T-cell (primary cell): Measurements from ENCODE around the gene CST4. TPM values are rescaled to one million over a fixed set of nuclear protein-coding genes. Genes with fewer than 3 reads are reported as not detected.

Experiments used
- ATAC-seq, 4 experiments: fragments of 200-7000 bp in 3 of 4; fragments of 150-1000 bp in 1 of 4; cut with Tn5 transposase; replicated peaks in 1 of 4; 1 replicate in 3 of 4; 2 replicates in 1 of 4; pipeline ENCODE4 v1.10.0; 2021; ENCODE audit warnings: moderate library complexity in 3 of 4, mild to moderate bottlenecking in 2 of 4, moderate number of reproducible peaks in 1 of 4
- CTCF ChIA-PET, 2 donors: fragments of 300-600 bp; sonication (Branson Sonifier 250); formaldehyde crosslinking; loops; one replicate each; lab custom pipeline; 2022; ENCODE audit warnings: antibody characterized with exemption in 2 of 2; lab: Charles Lee
- POLR2A ChIA-PET, 2 donors: fragments of 300-600 bp; sonication (Branson Sonifier 250); formaldehyde crosslinking; loops; one replicate each; lab custom pipeline; 2022; ENCODE audit warnings: antibody characterized with exemption in 2 of 2; lab: Charles Lee
- DNase-seq, 35 experiments: peaks; one replicate each; pipeline versions ENCODE4 v3.0.0 to v3.0.0-alpha.2; 2013 to 2023
- H3K27ac ChIP-seq: one replicate; pipeline ENCODE4 v1.5.1; 2013; ENCODE audit warnings: low read length
- H3K27me3 ChIP-seq, 2 experiments: replicated peaks in 1 of 2; 1 replicate in 1 of 2; 2 replicates in 1 of 2; pipeline versions ENCODE4 v1.6.1 to v1.7.0; 2013; ENCODE audit warnings: low read length in 1 of 2, mixed read lengths in 1 of 2; ENCODE audit not compliant: control insufficient read depth in 2 of 2, insufficient read depth in 2 of 2; ENCODE audit errors: extremely low read depth in 1 of 2
- H3K36me3 ChIP-seq, 2 donors: 1 replicate in 1 of 2; 2 replicates in 1 of 2; pipeline versions ENCODE4 v1.6.1 to v1.7.0; 2013; ENCODE audit warnings: low read length in 1 of 2; ENCODE audit not compliant: control insufficient read depth in 2 of 2, insufficient read depth in 1 of 2; ENCODE audit errors: extremely low read depth in 1 of 2
- H3K4me1 ChIP-seq, 2 experiments: 1 replicate in 1 of 2; 2 replicates in 1 of 2; pipeline versions ENCODE4 v1.6.1 to v1.7.0; 2013; ENCODE audit warnings: low read length in 2 of 2, mixed read lengths in 1 of 2; ENCODE audit not compliant: insufficient read depth in 2 of 2, control insufficient read depth in 1 of 2; ENCODE audit errors: extremely low read depth in 1 of 2
- H3K4me3 ChIP-seq, 2 donors: 1 replicate in 1 of 2; 2 replicates in 1 of 2; pipeline versions ENCODE4 v1.5.1 to v1.7.0; 2013; ENCODE audit warnings: mild to moderate bottlenecking in 2 of 2, low read length in 1 of 2, moderate library complexity in 1 of 2; ENCODE audit not compliant: control insufficient read depth in 1 of 2; ENCODE audit errors: extremely low read depth in 1 of 2
- H3K9me3 ChIP-seq: 2 replicates; pipeline ENCODE4 v1.7.0; 2013
- H3K27ac Mint-ChIP-seq, 2 donors: one replicate each; pipeline ENCODE4 v1.8.0; 2020 to 2021; ENCODE audit warnings: mild to moderate bottlenecking in 2 of 2, mixed read lengths in 2 of 2
- H3K27me3 Mint-ChIP-seq, 2 donors: one replicate each; pipeline ENCODE4 v1.8.0; 2021 to 2022; ENCODE audit warnings: mixed read lengths in 2 of 2
- H3K36me3 Mint-ChIP-seq: one replicate; pipeline ENCODE4 v1.8.0; 2021; ENCODE audit warnings: mixed read lengths
- H3K4me1 Mint-ChIP-seq, 3 donors: one replicate each; pipeline ENCODE4 v1.8.0; 2020 to 2022; ENCODE audit warnings: mixed read lengths in 3 of 3, mild to moderate bottlenecking in 1 of 3
- H3K4me3 Mint-ChIP-seq, 3 donors: one replicate each; pipeline ENCODE4 v1.8.0; 2020 to 2022; ENCODE audit warnings: mild to moderate bottlenecking in 3 of 3, mixed read lengths in 3 of 3, moderate library complexity in 3 of 3
- H3K9me3 Mint-ChIP-seq, 3 donors: one replicate each; pipeline ENCODE4 v1.8.0; 2020 to 2022; ENCODE audit warnings: mixed read lengths in 3 of 3
- WGBS: methylation state at CpG from one replicate; pipeline ENCODE4 v1.1.5; 2013; ENCODE audit warnings: missing lambda C conversion rate; ENCODE audit not compliant: insufficient coverage; 5-methylcytosine and 5-hydroxymethylcytosine counted together
- total RNA-seq, 35 experiments: library from RNA in 6 of 35; stranded (reverse) in 6 of 35; fragments of 120-200 nt in 1 of 35; gene quantifications; one replicate each; pipeline versions ENCODE4 v1.2.1 to v1.2.4 and lab custom pipeline; 2013 to 2026

Gene CST4
- total RNA-seq, 5 donors from 2014 or later (not counting 1 experiment from before 2014, with no cell fraction given): not detected

GRCh38 chr20:23640018-23640601, 48.7 kb downstream of the CST4 start:
- H3K9me3 Mint-ChIP-seq: no peaks in the 10 kb centered on the region
- peaks cover 8 to 15% (median 9%) of the 10 kb centered on the region in 3 donors for H3K4me1 Mint-ChIP-seq
- WGBS: 84% methylated on average over 5 of the region's 8 CpGs
- POLR2A ChIA-PET: no interaction called here
- ATAC-seq (no peak), DNase-seq (no peak)
- CTCF ChIA-PET: no interaction called here
- no peaks in the 10 kb centered on the region for H3K36me3 ChIP-seq
- H3K27me3 Mint-ChIP-seq: peaks cover 19 to 36% of the 10 kb centered on the region in 2 donors
- no peak overlapping the region for H3K4me3 Mint-ChIP-seq
- H3K36me3 Mint-ChIP-seq: no peaks in the 10 kb centered on the region
- peaks cover 0 to 40% of the 10 kb centered on the region in 2 experiments for H3K27me3 ChIP-seq
- H3K27ac Mint-ChIP-seq: no peak overlapping the region
- H3K4me3 ChIP-seq: no peak overlapping the region
- no peak overlapping the region for H3K27ac ChIP-seq
- H3K4me1 ChIP-seq: no peaks in the 10 kb centered on the region
- no peaks in the 10 kb centered on the region for H3K9me3 ChIP-seq

GRCh38 chr20:23639490-23639958, 49.3 kb downstream of the CST4 start:
- WGBS: 91% methylated on average over 4 of the region's 8 CpGs
- no peaks in the 10 kb centered on the region for H3K36me3 ChIP-seq
- peaks cover 23 to 36% of the 10 kb centered on the region in 2 donors for H3K27me3 Mint-ChIP-seq
- H3K9me3 Mint-ChIP-seq: no peaks in the 10 kb centered on the region
- H3K4me1 Mint-ChIP-seq: peaks cover 8 to 15% (median 9%) of the 10 kb centered on the region in 3 donors
- H3K36me3 Mint-ChIP-seq: no peaks in the 10 kb centered on the region
- no peak for ATAC-seq
- CTCF ChIA-PET: no interaction called here
- H3K27ac ChIP-seq: no peak overlapping the region
- H3K4me3 Mint-ChIP-seq: no peak overlapping the region
- H3K9me3 ChIP-seq: no peaks in the 10 kb centered on the region
- no peak for DNase-seq
- no peaks in the 10 kb centered on the region for H3K4me1 ChIP-seq
- POLR2A ChIA-PET: no interaction called here
- H3K27ac Mint-ChIP-seq: no peak overlapping the region
- H3K27me3 ChIP-seq: peaks cover 0 to 40% of the 10 kb centered on the region in 2 experiments
- H3K4me3 ChIP-seq: no peak overlapping the region

DNA sequence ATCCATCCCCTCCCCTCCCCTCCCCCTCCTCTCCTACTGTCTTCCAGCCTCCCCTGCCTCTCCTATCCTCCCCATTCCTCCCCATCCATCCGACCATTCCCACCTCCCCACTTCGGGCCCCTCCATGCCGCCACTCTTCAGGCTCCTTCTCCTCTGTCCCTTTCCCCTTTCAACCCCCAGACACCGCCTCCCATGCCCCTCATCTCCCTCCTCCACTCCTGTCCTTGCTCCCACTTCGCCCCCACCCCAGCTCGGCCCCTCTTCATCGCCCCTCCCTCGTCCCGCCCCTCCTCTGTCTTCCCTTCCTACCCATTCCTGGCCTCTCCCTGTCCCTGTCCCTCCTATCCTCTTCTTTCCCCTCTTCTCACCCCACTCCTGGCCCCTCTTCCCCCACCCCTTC, 50.5 kb downstream of the CST4 start:
- POLR2A ChIA-PET: no interaction called here
- Mint-ChIP-seq H3K27ac (no peak overlapping the region), H3K9me3 (no peaks in the 10 kb centered on the region)

GRCh38 chr20:23637282-23638221, 51.3 kb downstream of the CST4 start, which contains the start of gene CST3:
TSS of gene CST3 (minus strand) at chr20:23637955. CDS start at chr20:23637862, 93 bp downstream.
- Mint-ChIP-seq H3K36me3 (no peaks in the 10 kb centered on the region), H3K4me1 (peaks cover 5 to 7% (median 6%) of the 10 kb centered on the region in 3 donors), H3K27ac (peak within 1 kb of the TSS in 1 of 2 donors; percentile 52), H3K4me3 (peak within 1 kb of the TSS; percentile 43 to 60 (median 56)), H3K27me3 (peaks cover 24 to 38% of the 10 kb centered on the region in 2 donors), H3K9me3 (no peaks in the 10 kb centered on the region)
- WGBS: 3% methylated on average over 86 of the region's 92 CpGs
- ChIA-PET POLR2A (no interaction called here), CTCF (no interaction called here)
- no peak within 1 kb of the TSS for H3K27ac ChIP-seq
- H3K27me3 ChIP-seq: peaks cover 0 to 40% of the 10 kb centered on the region in 2 experiments
- H3K36me3 ChIP-seq: no peaks in the 10 kb centered on the region
- H3K4me1 ChIP-seq: no peaks in the 10 kb centered on the region
- ATAC-seq (no peak), DNase-seq (no peak)
- H3K4me3 ChIP-seq: peak within 1 kb of the TSS; percentile 17 to 58
- H3K9me3 ChIP-seq: no peaks in the 10 kb centered on the region

More for the DNA sequence above, 50.5 kb downstream of the CST4 start:
- ATAC-seq: no peak
- H3K27ac ChIP-seq: no peak overlapping the region
- H3K4me3 ChIP-seq: no peak overlapping the region
- WGBS: 60% methylated on average over 8 of the region's 9 CpGs
- peaks cover 24 to 38% of the 10 kb centered on the region in 2 donors for H3K27me3 Mint-ChIP-seq
- DNase-seq: no peak
- H3K4me3 Mint-ChIP-seq: no peak overlapping the region
- H3K9me3 ChIP-seq: no peaks in the 10 kb centered on the region
- H3K36me3 ChIP-seq: no peaks in the 10 kb centered on the region
- no peaks in the 10 kb centered on the region for H3K36me3 Mint-ChIP-seq
- no peaks in the 10 kb centered on the region for H3K4me1 ChIP-seq
- H3K27me3 ChIP-seq: peaks cover 0 to 40% of the 10 kb centered on the region in 2 experiments
- peaks cover 5 to 9% (median 7%) of the 10 kb centered on the region in 3 donors for H3K4me1 Mint-ChIP-seq
- CTCF ChIA-PET: no interaction called here

DNA sequence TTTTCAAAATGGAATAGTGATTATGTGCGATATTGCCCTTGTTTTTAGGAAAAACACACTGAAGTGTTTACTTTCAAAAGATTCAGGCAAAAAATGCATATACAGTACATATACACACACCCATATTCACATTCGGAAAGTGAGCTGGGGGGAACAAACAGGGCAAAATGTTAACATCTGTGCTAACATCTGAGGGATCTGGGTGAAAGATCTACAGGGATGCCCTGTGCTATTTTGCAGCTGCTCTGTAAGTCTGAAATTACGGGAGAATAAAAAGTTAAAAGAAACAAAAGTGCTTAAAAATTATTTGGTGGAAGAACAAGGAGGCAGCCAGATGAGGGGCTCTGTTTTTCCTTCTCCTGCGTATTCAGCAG, 51.9 kb downstream of the CST4 start:
- Mint-ChIP-seq H3K4me1 (peaks cover 5 to 7% (median 6%) of the 10 kb centered on the region in 3 donors), H3K27ac (peak overlapping the region in 1 of 2 donors; percentile 52), H3K4me3 (peak overlapping the region; percentile 43 to 60 (median 56)), H3K9me3 (no peaks in the 10 kb centered on the region), H3K27me3 (peaks cover 24 to 38% of the 10 kb centered on the region in 2 donors), H3K36me3 (no peaks in the 10 kb centered on the region)
- no peaks in the 10 kb centered on the region for H3K4me1 ChIP-seq
- ATAC-seq (no peak), DNase-seq (no peak)
- 41% methylated on average over 2 of the region's 4 CpGs for WGBS
- H3K4me3 ChIP-seq: peak overlapping the region; percentile 17 to 58
- peaks cover 0 to 37% of the 10 kb centered on the region in 2 experiments for H3K27me3 ChIP-seq
- H3K36me3 ChIP-seq: no peaks in the 10 kb centered on the region
- POLR2A ChIA-PET: no interaction called here
- no peaks in the 10 kb centered on the region for H3K9me3 ChIP-seq
- CTCF ChIA-PET: no interaction called here
- no peak overlapping the region for H3K27ac ChIP-seq

DNA sequence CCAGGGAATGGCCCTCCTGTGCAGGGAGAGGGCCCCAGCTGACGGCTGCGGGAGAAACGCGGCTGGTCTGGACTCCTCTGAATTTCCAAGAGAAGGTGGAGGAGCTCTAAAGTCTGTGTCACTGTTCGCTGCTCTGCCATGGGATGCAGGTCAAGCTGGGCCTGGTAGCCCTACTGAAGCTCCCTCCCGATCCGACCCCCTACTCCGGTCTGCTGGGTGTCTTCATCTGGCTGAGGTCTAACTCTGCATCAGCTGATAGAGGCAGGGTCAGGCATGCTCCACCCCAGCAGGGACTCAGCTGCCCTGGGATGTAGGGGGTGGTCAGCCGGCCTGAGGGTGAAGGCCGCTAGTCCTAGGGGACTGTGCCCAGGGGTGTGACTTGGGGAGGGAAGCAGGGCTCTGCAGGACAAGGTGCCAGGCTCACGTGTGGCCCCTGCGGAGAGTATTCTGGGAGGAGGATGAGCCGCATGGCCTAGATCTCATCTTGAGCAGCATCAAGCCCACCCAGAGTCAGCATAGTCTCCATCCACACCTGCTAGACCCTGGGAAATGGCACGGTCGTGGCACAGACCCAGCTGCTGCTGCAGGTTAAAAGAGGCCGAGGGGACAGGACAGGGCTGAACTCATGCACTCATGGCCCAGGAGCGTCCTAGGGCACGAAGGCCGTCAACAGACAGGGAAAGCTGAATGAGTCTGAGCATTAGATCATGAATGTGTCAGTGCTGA, 52.5 kb downstream of the CST4 start:
- 93% methylated on average over 17 of the region's 19 CpGs for WGBS
- H3K27me3 Mint-ChIP-seq: peaks cover 24 to 38% of the 10 kb centered on the region in 2 donors

More for the DNA sequence above, 52.5 kb downstream of the CST4 start:
- H3K27ac Mint-ChIP-seq: peak overlapping the region in 1 of 2 donors; percentile 52
- H3K27me3 ChIP-seq: peaks cover 0 to 38% of the 10 kb centered on the region in 2 experiments
- DNase-seq (no peak), ATAC-seq (no peak)
- H3K4me1 ChIP-seq: no peaks in the 10 kb centered on the region
- H3K36me3 Mint-ChIP-seq: no peaks in the 10 kb centered on the region
- ChIA-PET POLR2A (no interaction called here), CTCF (no interaction called here)
- H3K27ac ChIP-seq: no peak overlapping the region
- no peaks in the 10 kb centered on the region for H3K9me3 ChIP-seq
- peak overlapping the region in 1 of 2 donors; percentile 58 for H3K4me3 ChIP-seq
- no peaks in the 10 kb centered on the region for H3K36me3 ChIP-seq
- H3K4me1 Mint-ChIP-seq: peaks cover 5 to 7% (median 6%) of the 10 kb centered on the region in 3 donors
- no peaks in the 10 kb centered on the region for H3K9me3 Mint-ChIP-seq
- H3K4me3 Mint-ChIP-seq: peak overlapping the region in 2 of 3 donors; percentile 56 to 60
